Dedifferentiated amniotic fluid mesenchymal stem cell (primary cell): ENCODE measurements around the gene CCNL2.
"Not testable (repeated sequence)": the region's sequence is repeated elsewhere in the genome, so short reads cannot be mapped to it uniquely, and the experiment has no call there.

Experiments used
- DNase-seq: peaks from one replicate; pipeline ENCODE4 v3.0.0-alpha.2; 2016; ENCODE audit errors: extremely low spot score

The CCNL2 gene

GRCh38 chr1:1419813-1420653 is 20.9 kb upstream of the CCNL2 start:
- no peak for DNase-seq

GRCh38 chr1:1419363-1419812 is 20.3 kb upstream of the CCNL2 start:
- DNase-seq = no peak

DNA sequence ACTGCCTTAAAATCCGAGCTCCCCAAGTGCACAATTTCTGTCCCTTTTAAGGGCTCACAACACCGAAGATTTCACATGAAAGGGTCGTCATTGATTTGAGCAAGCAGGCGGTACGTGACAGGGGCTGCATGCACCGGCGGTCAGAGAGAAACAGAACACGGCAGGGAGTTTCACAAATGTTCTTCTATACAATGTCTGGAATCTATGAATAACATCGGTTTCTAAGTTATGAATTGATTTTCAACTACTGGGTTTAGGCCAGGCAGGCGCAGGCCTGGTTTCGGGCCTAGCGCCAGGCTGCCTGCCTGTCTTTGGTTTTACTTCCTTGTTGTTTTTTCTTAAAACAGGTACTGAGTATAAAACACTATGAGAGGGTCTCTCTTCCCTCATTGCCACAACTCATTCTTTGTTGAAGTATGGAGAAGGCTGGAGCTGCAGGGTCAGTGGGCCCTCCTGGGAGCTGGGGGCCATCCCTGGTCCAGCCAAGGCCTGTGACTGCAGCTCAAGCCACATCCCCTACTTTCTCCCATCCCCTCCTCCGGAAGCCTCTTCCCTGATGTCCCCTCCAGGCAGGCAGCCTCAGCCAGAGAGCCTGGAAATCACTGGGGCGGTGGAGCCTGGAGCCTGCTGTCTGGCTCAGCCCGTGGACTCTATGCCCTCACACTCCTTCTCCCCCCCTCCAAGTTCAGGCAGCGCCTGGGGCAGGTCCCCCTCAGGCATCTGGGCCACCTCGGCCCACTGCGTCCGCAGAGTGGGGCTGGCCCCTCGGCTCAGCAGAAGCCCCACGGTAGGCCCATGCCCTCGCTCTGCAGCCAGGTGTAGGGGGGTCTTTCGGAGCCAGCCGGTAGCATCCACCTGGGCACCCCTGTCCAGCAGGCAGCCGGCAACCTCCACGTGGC is 19.6 kb upstream of the CCNL2 start:
- no peak for DNase-seq

- DNase-seq = not testable (repeated sequence)
These were observed 18.8 kb upstream of the CCNL2 start for GRCh38 chr1:1417825-1418463.

GRCh38 chr1:1417396-1417795 is 18.3 kb upstream of the CCNL2 start:
- DNase-seq = not testable (repeated sequence)

- DNase-seq = no peak
These were observed 16.6 kb upstream of the CCNL2 start for GRCh38 chr1:1415751-1416150.

DNA sequence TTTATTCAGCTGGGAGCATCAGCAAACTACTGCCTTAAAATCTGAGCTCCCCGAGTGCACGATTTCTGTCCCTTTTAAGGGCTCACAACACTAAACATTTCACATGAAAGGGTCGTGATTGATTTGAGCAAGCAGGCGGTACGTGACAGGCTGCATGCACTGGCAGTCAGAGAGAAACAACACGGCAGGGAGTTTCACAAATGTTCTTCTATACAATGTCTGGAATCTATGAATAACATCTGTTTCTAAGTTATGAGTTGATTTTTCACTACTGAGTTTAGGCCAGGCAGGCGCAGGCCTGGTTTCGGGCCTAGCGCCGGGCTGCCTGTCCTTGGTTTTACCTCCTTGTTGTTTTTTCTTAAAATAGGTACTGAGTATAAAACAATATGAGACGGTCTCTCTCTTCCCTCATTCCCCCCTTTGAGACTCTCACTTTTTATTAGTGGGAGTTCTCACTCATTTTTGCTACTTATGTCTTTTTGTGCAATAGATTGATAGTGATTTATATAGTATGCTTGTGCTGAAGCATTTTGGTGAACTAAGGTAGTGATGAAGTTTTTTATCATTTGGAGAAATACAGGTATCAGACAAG is 13.3 kb upstream of the CCNL2 start:
- DNase-seq = not testable (repeated sequence)

DNA sequence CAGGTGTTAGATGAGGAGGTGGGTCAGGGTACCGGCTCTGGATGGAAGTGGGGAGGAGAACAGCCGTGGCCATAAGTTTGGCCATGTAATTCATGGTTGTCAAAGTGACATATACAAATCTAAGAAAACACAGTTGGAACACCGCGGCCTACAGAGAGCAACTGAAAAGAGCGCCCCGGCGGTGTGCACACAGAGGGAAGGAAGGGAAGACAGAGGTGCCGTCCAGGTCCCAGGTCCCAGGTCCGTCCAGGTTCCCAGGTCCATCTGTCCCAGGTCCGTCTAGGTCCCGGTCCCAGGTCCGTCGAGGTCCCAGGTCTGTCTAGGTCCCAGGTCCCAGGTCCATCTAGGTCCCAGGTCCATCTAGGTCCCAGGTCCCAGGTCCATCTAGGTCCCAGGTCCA is 12.5 kb upstream of the CCNL2 start:
- no peak for DNase-seq

GRCh38 chr1:1410238-1410637 is 11.1 kb upstream of the CCNL2 start:
- DNase-seq = not testable (repeated sequence)

DNA sequence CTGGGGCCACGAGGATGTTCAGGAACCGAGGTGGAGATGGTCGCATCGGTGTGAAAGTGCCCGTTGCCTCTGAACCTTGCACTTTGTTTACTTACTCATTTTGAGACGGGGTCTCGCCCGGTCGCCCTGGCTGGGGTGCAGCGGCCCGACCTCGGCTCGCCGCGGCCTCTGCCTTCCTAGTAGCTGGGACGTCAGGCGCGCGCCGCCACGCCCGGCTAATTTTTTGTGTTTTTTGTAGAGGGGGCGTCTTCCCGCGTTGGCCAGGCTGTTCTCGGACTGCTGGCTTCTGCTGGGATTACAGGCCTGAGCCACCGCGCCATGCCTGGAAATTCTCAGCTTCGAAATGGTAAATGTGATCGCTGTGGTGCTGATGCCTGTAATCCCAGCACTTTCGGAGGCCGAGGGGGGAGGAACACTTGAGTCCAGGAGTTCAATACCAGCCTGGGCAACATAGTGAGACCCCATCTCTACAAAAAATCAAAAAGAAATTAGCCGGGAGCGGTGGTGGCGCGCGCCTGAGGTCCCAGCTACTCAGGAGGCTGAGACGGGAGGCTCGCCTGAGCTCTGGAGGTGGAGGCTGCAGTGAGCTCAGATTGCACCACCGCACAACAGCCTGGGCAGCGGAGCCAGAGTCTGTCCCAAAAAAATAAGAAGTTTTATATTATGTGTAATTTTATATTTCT is 8.6 kb upstream of the CCNL2 start:
- no peak for DNase-seq

DNA sequence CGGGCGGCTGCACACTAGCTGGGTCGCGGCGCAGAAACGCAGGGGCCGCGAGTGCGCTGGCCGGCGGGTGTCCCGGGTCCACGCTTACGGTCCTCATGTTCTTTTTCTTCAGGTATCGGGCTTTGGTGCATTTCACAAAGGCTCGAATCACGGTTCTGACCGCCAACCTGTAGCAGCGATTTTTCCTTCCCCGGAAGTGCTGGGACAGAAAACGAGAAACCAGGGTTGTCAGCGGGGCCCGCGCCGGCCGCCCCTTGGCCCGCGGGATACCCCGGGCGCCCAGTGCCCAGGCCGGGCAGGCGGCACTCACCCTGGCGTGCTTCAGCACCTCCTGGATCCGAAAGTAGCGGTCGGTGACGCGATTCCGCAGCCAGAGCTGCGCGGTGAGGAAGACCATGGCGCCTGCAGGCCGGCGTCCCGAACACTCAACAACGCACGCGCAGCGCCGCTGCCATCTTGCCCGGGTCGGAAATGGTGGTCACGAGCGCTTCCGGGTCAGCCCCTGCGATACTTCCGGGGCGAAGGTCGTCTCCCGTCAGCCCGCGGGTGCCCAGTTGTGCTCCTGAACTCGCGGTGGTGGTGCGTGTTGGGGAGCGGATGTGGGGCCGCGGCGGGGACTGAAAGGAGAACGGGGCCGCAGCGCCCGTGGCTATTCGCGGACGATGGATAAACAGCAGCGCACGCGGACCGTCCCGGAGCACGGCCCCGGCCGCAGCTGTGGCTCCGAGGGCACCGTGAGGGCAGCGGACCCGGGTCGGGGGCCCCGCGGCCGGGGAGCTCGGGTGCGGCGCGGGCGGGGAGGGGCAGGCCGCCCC is 7.9 kb upstream of the CCNL2 start, which contains the start of gene MRPL20:
TSS of gene MRPL20 (minus strand) at position 473 of the 815 bp plus-strand sequence. CDS start at position 397, 76 bp downstream.
- DNase-seq = peak; percentile 88

DNA sequence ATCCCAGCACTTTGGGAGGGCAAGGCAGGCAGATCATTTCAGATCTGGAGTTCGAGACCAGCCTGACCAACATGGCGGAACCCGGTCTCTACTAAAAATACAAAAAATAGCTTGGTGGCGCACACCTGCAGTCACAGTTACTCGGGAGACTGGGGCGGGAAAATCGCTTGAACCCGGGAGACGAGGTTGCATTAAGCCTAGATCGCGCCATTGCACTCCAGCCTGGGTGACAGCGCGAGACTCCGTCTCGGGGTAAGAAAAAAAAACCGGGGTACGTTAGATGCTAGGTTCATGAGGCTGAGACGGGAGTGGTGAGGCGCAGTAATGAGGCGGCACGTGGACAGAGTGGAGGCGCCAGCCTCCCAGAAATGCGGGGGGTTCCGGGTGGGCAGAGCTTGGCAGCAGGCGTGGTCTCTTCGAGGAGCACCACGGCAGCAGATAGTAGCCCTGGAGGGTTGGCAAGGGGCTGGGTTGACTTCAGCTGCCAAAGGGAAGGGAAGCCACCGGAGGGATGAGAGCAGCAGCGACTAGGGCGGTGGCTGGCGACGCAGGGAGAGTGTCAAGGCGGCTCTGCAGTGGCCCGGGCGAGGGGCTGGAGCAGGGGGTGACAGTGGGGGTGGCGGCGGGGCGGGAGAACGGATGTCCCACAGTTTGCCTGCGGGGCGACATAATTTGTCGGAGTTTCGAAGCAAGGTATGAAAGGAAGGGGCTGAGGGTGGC is 7.1 kb upstream of the CCNL2 start:
- no peak for DNase-seq

GRCh38 chr1:1403653-1404052 is 4.5 kb upstream of the CCNL2 start:
- DNase-seq = no peak

GRCh38 chr1:1402901-1403392 is 3.8 kb upstream of the CCNL2 start:
- DNase-seq = not testable (repeated sequence)

- DNase-seq = peak; percentile 52
These were observed 3.2 kb upstream of the CCNL2 start for GRCh38 chr1:1402072-1402900.

DNA sequence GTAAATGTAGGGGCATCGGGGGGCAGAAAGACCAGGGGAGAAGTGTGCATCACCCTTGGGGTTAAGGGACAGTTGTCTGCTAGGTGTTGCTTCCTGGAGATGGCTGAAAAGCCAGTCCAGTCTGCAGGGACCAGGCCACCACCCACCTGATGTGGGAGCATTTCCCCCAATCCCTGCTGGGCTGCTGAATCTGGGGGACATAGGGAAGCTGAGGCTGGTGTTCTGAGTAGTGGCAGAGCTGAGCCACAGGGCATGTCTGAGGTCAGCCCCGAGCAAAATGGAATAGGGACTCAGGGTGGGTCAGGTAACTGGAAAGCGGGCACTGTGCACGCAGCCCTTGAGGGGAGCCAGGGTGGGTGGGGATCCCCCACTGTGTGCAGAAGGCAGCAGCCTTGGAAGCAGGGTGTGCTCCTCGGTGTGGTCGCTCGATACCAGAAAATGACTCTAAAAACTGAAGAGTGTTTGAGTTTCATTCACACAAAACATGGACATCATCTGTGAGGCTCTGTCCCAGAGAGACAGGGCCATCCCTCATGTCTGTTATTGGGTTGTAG is 2.4 kb upstream of the CCNL2 start:
- no peak for DNase-seq

DNA sequence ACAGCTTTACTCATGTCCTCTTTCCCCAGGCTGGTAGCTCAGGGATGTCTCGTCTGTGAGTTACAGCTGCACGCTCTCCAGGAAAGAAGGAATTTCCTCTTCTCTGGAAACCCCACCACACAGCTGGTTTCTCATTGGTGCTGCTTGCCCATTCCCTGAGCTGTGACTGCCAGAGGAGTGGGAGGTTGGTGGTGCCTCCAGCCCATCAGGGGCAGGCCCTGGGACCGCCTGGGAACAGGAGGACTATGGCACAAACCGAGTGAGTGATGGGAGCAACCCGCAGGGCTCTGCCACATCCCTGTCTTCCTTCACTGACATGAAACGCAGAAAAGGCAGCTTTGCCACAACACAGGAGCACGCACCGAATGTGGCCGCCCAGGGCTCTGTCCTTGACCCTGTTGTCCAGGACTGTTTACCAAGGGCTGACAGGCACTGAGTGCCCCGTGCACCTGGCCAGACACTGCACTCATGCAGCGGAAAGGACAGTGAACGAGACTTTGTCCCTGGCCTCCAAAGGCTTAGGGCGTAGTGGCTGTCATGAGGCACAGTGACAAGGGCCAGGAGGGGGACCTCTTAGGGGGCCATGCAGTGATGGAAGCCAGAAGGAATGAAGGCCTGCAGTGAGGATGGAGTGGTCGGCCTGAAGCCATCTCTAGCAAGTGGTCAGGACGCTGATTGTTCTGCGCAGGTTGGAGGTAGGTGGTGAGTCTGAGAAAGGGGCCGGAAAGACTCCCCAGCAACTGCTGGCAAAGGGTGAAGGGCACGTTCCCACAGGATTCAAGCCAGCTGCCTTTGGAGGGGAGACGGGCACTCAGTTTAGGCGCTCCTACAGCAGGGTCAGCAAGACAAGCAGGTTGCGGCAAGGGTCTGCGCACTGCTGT is 1.7 kb upstream of the CCNL2 start:
- no peak for DNase-seq
